Fibroblast of pulmonary artery (primary cell): ENCODE measurements around the gene PRSS21.

Experiments used
- DNase-seq: peaks from one replicate; pipeline ENCODE4 v3.0.0-alpha.2; 2010; ENCODE audit warnings: low read depth
- H3K4me3 ChIP-seq: replicated peaks from 2 replicates; pipeline ENCODE4 v1.5.1; 2011; ENCODE audit warnings: low read depth, mild to moderate bottlenecking, control low read depth, low read length, moderate library complexity
- TF ChIP-seq, protein P1 (sequence below): IDR thresholded peaks from 2 replicates; pipeline ENCODE4 v1.5.1; 2011; ENCODE audit warnings: mild to moderate bottlenecking, control low read depth, low read length, inconsistent platforms; ENCODE audit errors: missing control alignments

PRSS21 gene

DNA sequence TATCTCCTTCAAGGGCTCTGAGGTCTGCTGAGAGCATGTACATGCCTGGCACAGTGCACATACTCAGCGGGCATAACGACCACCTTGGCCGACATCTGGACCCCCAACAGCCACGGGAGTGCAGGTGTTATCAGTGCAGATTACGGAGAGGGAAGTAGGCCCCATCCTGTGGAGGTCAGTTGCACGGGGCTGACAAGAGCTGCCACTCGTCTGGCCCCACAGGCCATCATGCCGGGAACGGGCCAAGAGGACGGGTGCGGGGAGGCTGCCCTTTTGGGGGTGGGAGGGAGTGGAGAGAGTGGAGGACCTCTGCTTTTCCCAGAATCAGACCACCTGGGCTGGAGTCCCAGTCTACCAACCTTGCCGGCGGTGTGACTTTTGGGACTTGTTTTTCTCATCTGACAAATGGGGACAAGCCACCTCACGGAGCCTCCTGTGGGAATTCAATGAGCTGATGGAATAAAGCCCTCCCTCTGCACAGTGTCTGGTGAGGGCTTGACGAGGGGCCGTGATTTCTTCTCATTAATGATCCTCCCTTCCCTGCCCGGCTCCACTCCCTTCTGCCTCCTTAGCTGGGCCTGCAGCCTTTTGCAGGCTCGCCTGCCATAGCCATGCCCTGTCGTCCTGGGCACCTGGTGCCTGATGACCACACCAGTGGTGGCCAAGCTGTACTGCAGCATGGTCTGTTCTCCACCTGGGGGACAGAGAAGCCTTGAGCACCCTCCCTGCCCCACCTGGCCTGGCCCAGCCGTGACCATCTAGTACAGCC is 34.3 kb upstream of the PRSS21 start:
- DNase-seq, result no peak
- TF ChIP-seq, protein P1, sequence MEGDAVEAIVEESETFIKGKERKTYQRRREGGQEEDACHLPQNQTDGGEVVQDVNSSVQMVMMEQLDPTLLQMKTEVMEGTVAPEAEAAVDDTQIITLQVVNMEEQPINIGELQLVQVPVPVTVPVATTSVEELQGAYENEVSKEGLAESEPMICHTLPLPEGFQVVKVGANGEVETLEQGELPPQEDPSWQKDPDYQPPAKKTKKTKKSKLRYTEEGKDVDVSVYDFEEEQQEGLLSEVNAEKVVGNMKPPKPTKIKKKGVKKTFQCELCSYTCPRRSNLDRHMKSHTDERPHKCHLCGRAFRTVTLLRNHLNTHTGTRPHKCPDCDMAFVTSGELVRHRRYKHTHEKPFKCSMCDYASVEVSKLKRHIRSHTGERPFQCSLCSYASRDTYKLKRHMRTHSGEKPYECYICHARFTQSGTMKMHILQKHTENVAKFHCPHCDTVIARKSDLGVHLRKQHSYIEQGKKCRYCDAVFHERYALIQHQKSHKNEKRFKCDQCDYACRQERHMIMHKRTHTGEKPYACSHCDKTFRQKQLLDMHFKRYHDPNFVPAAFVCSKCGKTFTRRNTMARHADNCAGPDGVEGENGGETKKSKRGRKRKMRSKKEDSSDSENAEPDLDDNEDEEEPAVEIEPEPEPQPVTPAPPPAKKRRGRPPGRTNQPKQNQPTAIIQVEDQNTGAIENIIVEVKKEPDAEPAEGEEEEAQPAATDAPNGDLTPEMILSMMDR, result no peak
- H3K4me3 ChIP-seq, result no peak overlapping the region

DNA sequence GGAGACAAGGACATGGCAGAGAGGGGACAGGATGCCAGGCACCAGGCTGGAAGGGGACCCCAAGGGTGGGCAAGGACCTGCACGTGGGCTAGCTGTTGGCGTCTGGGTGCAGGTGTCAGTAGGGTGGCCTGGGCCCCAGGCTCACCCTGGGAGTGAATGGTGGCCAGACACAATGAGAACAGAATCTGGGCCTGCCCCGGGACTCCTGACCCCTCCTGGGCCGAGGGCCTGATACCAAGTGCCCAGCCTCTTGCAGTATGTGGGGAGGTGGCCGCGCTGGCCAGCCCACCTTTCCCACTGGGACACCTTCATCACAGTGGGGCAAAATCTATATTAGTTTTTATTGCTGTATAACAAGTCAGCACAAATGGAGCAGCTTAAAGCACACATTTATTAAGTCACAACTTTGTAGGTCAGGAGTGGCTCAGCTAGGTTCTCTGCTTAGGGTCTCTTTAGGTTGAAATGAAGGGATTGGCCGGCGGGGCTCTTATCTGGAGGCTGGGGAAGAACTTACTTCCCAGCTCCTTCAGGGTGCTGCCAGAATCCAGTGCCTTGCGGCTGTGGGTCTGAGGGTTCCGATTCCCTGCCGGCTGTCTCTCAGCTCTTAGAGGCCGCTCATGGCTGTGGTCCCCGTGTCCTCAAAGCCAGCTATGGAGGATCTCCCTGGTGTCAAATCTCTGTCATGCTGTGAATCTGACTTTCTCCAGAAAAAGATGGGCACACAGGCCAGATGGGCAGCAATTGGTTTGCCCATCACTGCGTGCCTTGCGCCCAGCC is 33.3 kb upstream of the PRSS21 start:
- no peak overlapping the region for H3K4me3 ChIP-seq
- no peak for DNase-seq
- TF ChIP-seq, protein P1, result no peak

DNA sequence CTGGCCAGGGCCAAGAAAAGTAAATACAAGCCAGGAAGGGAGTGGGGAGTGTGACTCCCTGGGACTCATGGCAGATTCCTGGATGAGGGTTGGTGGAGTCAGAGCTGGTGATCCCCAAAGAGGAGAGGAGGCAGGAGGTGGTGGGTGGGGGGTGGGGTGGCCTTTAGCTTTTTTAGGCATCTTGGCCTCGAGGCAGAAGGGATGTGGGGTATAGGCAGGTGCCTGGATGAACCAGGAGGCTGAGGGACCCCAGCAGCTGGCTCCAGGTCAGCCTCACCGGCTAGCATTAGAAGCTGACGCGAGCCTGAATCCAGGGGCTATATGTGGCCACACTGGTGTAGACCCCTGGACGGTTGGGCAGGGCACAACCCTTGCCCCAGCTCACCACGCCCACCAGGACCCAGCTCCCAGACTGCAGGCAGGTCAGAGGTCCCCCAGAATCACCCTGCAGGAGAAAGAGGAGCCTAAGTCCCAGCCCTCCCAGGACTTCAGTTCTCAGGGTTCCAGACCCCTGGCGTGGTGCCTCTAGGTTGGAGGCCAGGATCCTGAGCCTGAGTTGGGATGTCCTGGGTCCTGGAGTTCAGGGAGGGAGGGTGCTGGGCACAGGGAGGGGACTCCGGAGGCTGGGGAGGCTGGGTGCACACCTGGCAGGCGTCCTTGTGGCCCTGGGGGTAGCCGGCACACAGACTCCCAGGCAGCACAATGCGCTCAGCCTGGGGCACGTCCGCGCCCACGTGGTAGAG is 32.5 kb upstream of the PRSS21 start:
- H3K4me3 ChIP-seq, result no peak overlapping the region

DNA sequence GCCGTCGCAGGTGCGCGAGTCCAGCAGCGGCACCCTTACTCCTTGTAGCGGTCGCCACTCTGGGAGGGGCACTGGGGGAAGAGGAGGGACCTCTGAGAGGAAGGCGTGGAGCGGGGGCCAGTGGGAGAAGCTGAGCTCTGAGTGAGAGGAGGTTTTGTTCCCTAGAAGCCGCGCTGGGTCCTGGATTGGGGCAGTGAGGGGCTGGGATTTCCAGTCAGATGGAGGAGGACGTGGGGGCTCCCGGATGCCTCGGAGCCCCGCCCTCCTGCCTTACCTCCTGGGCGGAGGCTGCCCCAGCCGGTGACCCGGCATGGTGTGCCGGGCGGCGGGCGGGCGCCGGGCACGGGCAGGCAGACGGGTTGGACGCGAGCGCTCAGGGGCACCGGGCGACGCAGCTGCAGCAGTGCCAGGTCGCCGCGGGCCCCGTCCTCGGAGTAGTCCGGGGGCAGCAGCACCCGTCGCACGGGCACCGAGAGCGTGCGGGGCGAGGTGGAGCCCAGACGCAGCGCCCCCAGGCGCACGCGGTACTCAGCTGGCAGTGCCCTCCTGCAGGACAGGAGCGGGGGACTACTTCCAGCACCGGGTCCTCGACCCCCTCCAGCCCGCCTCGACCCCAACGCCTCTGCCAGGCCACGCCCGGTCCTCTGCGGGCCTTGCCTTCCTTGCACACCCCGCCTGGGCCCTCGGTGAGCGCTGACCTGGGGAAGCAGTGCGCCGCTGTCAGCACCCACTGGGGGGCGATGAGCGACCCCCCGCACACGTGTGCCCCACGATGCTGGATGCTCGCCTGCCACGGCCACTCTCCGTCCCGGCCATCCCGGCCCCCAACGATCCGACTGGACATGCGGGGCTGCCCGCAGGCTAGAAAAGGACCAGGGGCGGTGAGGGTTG is 31.7 kb upstream of the PRSS21 start:
- no peak overlapping the region for H3K4me3 ChIP-seq
- TF ChIP-seq, protein P1, result no peak
- DNase-seq, result no peak

More for the DNA sequence above, 32.5 kb upstream of the PRSS21 start:
- DNase-seq, result no peak
- TF ChIP-seq, protein P1, result no peak

DNA sequence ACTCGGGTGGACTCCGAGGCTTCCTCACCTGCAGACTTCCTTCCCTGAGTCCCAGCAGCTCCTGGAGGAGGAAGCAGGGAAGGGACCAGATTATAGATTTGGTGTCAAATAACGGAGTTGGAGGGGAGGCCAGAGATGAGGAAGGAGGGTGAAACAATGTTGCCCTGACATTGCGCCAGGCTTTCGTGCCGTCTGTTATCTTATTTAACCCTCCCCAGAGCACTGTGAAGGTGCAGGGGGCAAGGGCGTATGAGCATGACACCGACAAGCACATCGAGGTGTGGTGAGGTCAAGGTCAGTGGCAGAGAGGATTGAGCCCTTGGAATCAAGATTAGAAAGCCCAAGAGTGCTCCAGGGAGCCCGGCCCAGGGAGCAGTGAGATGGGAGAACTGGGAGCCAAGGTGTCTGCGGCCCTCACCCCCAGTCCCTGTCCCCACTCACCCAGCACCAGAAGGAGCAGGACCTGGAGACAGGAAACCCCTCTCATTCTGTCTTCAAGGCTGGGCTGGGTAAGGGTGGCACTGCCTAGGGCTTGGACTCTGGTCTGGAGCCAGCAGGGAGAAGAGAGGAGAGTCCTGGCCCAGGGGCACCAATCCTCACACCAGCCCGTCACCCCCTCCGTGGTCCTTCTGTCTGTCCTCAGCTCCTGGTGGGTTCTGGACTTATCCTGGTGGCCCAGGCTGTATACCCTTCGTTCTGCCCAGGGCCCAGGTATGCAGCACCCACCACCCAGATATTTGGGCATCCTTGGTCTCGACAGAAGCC is 30.8 kb upstream of the PRSS21 start:
- no peak for DNase-seq
- TF ChIP-seq, protein P1, result no peak
- no peak overlapping the region for H3K4me3 ChIP-seq

DNA sequence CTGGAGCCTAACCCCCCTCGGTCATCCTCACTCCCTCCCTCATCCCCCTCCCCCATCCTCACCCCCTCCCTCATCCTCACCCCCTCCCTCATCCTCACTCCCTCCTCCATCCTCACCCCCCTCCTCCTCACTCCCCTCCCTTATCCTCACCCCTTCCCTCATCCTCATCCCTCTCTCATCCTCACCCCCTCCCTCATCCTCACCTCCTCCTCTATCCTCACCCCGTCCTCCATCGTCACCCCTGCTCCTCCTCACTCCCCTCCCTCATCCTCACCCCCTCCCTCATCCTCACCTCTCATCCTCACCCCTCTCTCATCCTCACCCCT is 30.2 kb upstream of the PRSS21 start:
- no peak for DNase-seq
- no peak overlapping the region for H3K4me3 ChIP-seq
- TF ChIP-seq, protein P1, result no peak
